Endodermal cell (in vitro differentiated cells): Measurements from ENCODE around the gene IL1R1. TPM values are rescaled to one million over a fixed set of nuclear protein-coding genes. Genes with fewer than 3 reads are reported as not detected.
A peak's percentile ranks its signal among the peaks of the same experiment; 100 is the strongest.

Experiments
- DNase-seq: peaks from one replicate; pipeline ENCODE4 v3.0.0-alpha.2; 2017
- H3K27ac ChIP-seq: 2 replicates; pipeline ENCODE4 v1.5.1; 2013; ENCODE audit warnings: mild to moderate bottlenecking, low read depth, low read length, moderate library complexity
- H3K27me3 ChIP-seq: 2 replicates; pipeline ENCODE4 v1.6.1; 2013; ENCODE audit warnings: mild to moderate bottlenecking, low read length, moderate library complexity; ENCODE audit not compliant: insufficient read depth, control insufficient read depth, poor library complexity, severe bottlenecking
- H3K36me3 ChIP-seq: 2 replicates; pipeline ENCODE4 v1.7.0; 2013; ENCODE audit warnings: mild to moderate bottlenecking, low read length, moderate library complexity; ENCODE audit not compliant: control insufficient read depth, insufficient read depth
- H3K4me1 ChIP-seq: one replicate; pipeline ENCODE4 v1.7.0; 2013; ENCODE audit warnings: low read length; ENCODE audit not compliant: control insufficient read depth, insufficient read depth
- H3K4me3 ChIP-seq: 2 replicates; pipeline ENCODE4 v1.5.1; 2013; ENCODE audit warnings: mild to moderate bottlenecking, low read length, moderate library complexity
- H3K9ac ChIP-seq: 2 replicates; pipeline ENCODE4 v1.6.1; 2013; ENCODE audit warnings: mild to moderate bottlenecking, low read length, moderate library complexity; ENCODE audit not compliant: poor library complexity, severe bottlenecking; ENCODE audit errors: extremely low read depth
- H3K9me3 ChIP-seq: 2 replicates; pipeline ENCODE4 v1.6.1; 2013; ENCODE audit warnings: mild to moderate bottlenecking, low read length, moderate library complexity; ENCODE audit not compliant: control insufficient read depth
- H3K27ac Mint-ChIP-seq: 2 replicates; pipeline ENCODE4 v1.8.0; 2020; ENCODE audit warnings: mixed read lengths
- H3K27me3 Mint-ChIP-seq: 2 replicates; pipeline ENCODE4 v1.8.0; 2021; ENCODE audit warnings: mild to moderate bottlenecking, mixed read lengths; ENCODE audit not compliant: insufficient read depth
- H3K36me3 Mint-ChIP-seq: 2 replicates; pipeline ENCODE4 v1.8.0; 2020; ENCODE audit warnings: low read depth, mixed read lengths
- H3K4me1 Mint-ChIP-seq: 2 replicates; pipeline ENCODE4 v1.8.0; 2020; ENCODE audit warnings: mixed read lengths
- H3K4me3 Mint-ChIP-seq: 2 replicates; pipeline ENCODE4 v1.8.0; 2020; ENCODE audit warnings: mild to moderate bottlenecking, moderate library complexity, mixed read lengths
- H3K9me3 Mint-ChIP-seq: 2 replicates; pipeline ENCODE4 v1.8.0; 2020; ENCODE audit warnings: mild to moderate bottlenecking, mixed read lengths
- WGBS, 2 experiments: methylation state at CpG; one replicate each; pipeline versions ENCODE4 v1.1.5 to v1.1.7; 2013; ENCODE audit warnings: missing lambda C conversion rate in 2 of 2, mixed read lengths in 1 of 2; ENCODE audit not compliant: insufficient coverage in 1 of 2, insufficient read length in 1 of 2; 5-methylcytosine and 5-hydroxymethylcytosine counted together
- total RNA-seq, 2 donors: library from RNA; stranded (reverse); fragmentation: NEBNext Ultra II Directional in 1 of 2; extraction: Animal tissue kit (Norgen Biotek cat#: 25700) in 1 of 2; gene quantifications; 2 replicates in 1 of 2; 3 replicates in 1 of 2; pipeline ENCODE4 v1.2.1, GENCODE V29; 2021
- TF ChIP-seq, protein P1 (sequence below): fragments of 200-600 bp; sonication (generic); conservative IDR thresholded peaks from 2 replicates; pipeline ENCODE4 v1.5.0; 2021; ENCODE audit warnings: antibody characterized with exemption, mild to moderate bottlenecking

Gene IL1R1
- total RNA-seq, 2 donors from 2014 or later, result 3.0 to 4.1 TPM

DNA sequence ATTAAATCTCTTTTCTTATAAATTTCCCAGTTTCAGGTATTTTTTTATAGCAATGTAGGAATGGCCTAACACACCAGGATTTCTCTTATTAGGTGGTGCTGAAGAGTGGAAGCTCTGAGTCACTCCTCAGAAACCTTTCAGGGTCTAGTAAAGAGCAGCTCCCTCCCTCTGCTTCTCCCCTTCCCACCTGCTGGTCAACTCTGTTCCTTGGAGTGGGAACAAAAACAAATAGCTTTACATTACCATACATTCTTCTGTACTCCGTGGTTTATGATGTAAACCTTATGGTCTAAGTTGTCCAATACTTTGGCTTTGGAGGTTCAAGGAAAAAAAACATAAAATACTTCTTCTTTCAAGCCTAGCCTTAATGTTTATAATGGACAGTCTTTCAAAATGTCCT is 2.7 kb upstream of the IL1R1 start:
- DNase-seq, result no peak
- no peaks in the 10 kb centered on the region for H3K4me1 ChIP-seq
- no peak overlapping the region for H3K27ac Mint-ChIP-seq
- no peaks in the 10 kb centered on the region for H3K36me3 Mint-ChIP-seq
- no peak overlapping the region for H3K4me3 ChIP-seq
- peaks cover 10% of the 10 kb centered on the region for H3K4me1 Mint-ChIP-seq
- TF ChIP-seq, protein P1, sequence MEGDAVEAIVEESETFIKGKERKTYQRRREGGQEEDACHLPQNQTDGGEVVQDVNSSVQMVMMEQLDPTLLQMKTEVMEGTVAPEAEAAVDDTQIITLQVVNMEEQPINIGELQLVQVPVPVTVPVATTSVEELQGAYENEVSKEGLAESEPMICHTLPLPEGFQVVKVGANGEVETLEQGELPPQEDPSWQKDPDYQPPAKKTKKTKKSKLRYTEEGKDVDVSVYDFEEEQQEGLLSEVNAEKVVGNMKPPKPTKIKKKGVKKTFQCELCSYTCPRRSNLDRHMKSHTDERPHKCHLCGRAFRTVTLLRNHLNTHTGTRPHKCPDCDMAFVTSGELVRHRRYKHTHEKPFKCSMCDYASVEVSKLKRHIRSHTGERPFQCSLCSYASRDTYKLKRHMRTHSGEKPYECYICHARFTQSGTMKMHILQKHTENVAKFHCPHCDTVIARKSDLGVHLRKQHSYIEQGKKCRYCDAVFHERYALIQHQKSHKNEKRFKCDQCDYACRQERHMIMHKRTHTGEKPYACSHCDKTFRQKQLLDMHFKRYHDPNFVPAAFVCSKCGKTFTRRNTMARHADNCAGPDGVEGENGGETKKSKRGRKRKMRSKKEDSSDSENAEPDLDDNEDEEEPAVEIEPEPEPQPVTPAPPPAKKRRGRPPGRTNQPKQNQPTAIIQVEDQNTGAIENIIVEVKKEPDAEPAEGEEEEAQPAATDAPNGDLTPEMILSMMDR, result no peak
- H3K27ac ChIP-seq, result no peak overlapping the region
- peaks cover 5% of the 10 kb centered on the region for H3K9me3 ChIP-seq
- no peak overlapping the region for H3K9ac ChIP-seq
- 45% methylated on average over 1 of the region's 1 CpG; no CpG with 5 or more reads in 1 of the 2 experiments for WGBS, 2 experiments
- peaks cover 24% of the 10 kb centered on the region for H3K27me3 ChIP-seq
- peaks cover 50% of the 10 kb centered on the region for H3K27me3 Mint-ChIP-seq
- H3K9me3 Mint-ChIP-seq, result no peaks in the 10 kb centered on the region
- H3K36me3 ChIP-seq, result no peaks in the 10 kb centered on the region
- no peak overlapping the region for H3K4me3 Mint-ChIP-seq

DNA sequence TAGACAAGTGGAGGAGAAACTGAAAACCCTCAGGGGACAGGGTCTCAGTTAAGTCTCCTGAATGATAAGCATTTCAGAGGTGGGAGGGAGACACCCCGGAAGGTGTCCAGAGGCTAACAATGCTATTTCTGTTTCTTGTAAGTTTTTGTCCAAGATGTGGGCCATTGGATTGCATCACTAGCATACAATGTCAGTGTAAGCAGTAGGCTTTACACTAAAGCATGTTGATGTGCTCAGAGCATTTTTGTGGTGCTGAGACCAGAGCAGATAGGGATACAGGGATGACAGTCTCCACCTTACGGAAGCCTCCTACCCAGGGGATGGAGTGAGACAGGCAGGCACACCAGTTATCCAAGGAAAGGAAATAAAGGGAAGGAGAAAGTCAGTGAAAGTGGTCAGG is 2.2 kb upstream of the IL1R1 start:
- Histone ChIP-seq H3K27me3 (peaks cover 24% of the 10 kb centered on the region), H3K9me3 (peaks cover 8% of the 10 kb centered on the region), H3K4me3 (no peak overlapping the region), H3K9ac (no peak overlapping the region), H3K4me1 (no peaks in the 10 kb centered on the region), H3K36me3 (no peaks in the 10 kb centered on the region), H3K27ac (no peak overlapping the region)
- Mint-ChIP-seq H3K4me1 (peaks cover 10% of the 10 kb centered on the region), H3K9me3 (peaks cover 3% of the 10 kb centered on the region), H3K27me3 (peaks cover 55% of the 10 kb centered on the region), H3K4me3 (no peak overlapping the region), H3K36me3 (peaks cover 1% of the 10 kb centered on the region), H3K27ac (no peak overlapping the region)
- WGBS, 2 experiments, result 94 to 100% methylated on average over 1 to 2 of the region's 2 CpGs
- DNase-seq, result no peak
- TF ChIP-seq, protein P1, result no peak

DNA sequence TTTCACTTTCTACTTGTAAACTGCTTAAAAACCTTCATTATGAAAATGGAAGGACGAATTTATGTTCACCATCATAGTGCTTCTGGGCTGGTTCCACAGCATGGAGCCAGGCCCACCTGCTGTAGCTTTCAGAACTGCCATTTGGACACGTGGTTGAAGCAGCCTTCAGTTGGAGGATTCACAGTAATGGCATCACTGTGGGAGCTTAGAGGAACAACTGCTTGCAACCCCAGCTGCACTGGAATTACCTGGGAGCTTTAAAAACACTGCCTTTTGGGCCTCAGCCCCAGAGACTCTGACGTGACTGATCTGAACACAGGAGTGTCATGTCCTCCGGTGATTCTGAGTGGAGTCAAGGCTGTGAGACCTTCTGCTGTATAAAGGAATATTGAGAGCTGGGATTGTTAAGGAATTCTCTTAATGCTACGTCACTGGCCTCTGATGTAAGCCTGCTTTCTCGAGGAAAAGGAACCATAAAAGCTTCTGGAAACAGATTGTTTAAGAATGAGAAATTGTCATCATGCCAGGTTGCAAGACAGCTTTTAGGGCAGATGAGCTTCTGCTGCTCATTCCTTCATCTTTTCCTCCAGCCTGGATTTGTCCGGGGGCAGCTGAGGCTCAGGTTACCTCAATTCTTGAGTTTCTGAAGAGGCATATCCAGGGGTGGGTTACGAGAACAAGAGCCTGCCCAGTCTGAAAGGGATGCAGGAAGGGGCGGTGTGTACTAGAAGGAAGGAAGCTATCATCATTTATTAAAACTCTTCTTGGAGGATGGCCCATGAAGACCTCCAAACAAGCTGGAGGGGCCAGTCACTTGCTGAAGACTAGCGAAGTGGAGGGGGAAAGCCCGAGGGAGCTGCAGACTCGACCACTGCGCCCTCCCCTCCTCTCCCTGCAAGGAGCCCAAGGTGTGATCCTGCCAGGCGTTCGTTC is 1.3 kb upstream of the IL1R1 start:
- no peak overlapping the region for H3K27ac ChIP-seq
- TF ChIP-seq, protein P1, result no peak
- Mint-ChIP-seq H3K4me3 (peak overlapping the region; percentile 56), H3K9me3 (peaks cover 9% of the 10 kb centered on the region), H3K4me1 (peaks cover 10% of the 10 kb centered on the region), H3K27ac (no peak overlapping the region), H3K36me3 (peaks cover 3% of the 10 kb centered on the region), H3K27me3 (peaks cover 61% of the 10 kb centered on the region)
- WGBS, 2 experiments, result 86 to 87% methylated on average over 11 to 15 of the region's 15 CpGs
- H3K4me3 ChIP-seq, result no peak overlapping the region
- no peaks in the 10 kb centered on the region for H3K4me1 ChIP-seq
- H3K9me3 ChIP-seq, result peaks cover 15% of the 10 kb centered on the region
- H3K27me3 ChIP-seq, result peaks cover 24% of the 10 kb centered on the region
- no peak for DNase-seq
- H3K9ac ChIP-seq, result no peak overlapping the region
- no peaks in the 10 kb centered on the region for H3K36me3 ChIP-seq
